HEK293 (cell line): ENCODE measurements around the gene BLVRB.

Source experiments
- BCL11B ChIP-seq: fragments of 450-650 bp; formaldehyde crosslinking; IDR thresholded peaks from 2 replicates; pipeline ENCODE4 v1.5.1; 2016; ENCODE audit warnings: low read depth, missing biosample characterization, missing genetic modification characterization
- KLF8 ChIP-seq: fragments of 450-650 bp; formaldehyde crosslinking; IDR thresholded peaks from 2 replicates; pipeline ENCODE4 v1.5.1; 2016; ENCODE audit warnings: missing biosample characterization, missing genetic modification characterization
- SCRT2 ChIP-seq: fragments of 450-650 bp; formaldehyde crosslinking; IDR thresholded peaks from 2 replicates; pipeline ENCODE4 v1.5.1; 2016; ENCODE audit warnings: missing biosample characterization, missing genetic modification characterization
- ZBTB17 ChIP-seq: fragments of 450-650 bp; formaldehyde crosslinking; IDR thresholded peaks from 2 replicates; pipeline ENCODE4 v1.5.1; 2016; ENCODE audit warnings: missing biosample characterization, missing genetic modification characterization
- ZBTB20 ChIP-seq: fragments of 450-650 bp; formaldehyde crosslinking; IDR thresholded peaks from 2 replicates; pipeline ENCODE4 v1.5.1; 2016; ENCODE audit warnings: missing biosample characterization, missing genetic modification characterization
- ZNF221 ChIP-seq: fragments of 450-650 bp; formaldehyde crosslinking; IDR thresholded peaks from 2 replicates; pipeline ENCODE4 v1.5.1; 2017; ENCODE audit warnings: missing biosample characterization, missing genetic modification characterization, borderline replicate concordance
- ZNF292 ChIP-seq: fragments of 450-650 bp; formaldehyde crosslinking; IDR thresholded peaks from 2 replicates; pipeline ENCODE4 v1.5.1; 2016; ENCODE audit warnings: low read depth, missing biosample characterization, missing genetic modification characterization, borderline replicate concordance
- ZNF302 ChIP-seq: fragments of 450-650 bp; formaldehyde crosslinking; IDR thresholded peaks from 2 replicates; pipeline ENCODE4 v1.5.1; 2016; ENCODE audit warnings: missing biosample characterization, missing genetic modification characterization, low read depth
- ZNF391 ChIP-seq: fragments of 450-650 bp; formaldehyde crosslinking; IDR thresholded peaks from 2 replicates; pipeline ENCODE4 v1.5.1; 2016; ENCODE audit warnings: low read depth, missing biosample characterization, missing genetic modification characterization, borderline replicate concordance
- ZNF501 ChIP-seq: fragments of 450-650 bp; formaldehyde crosslinking; IDR thresholded peaks from 2 replicates; pipeline ENCODE4 v1.5.1; 2016; ENCODE audit warnings: missing biosample characterization, missing genetic modification characterization
- ZNF558 ChIP-seq: fragments of 450-650 bp; formaldehyde crosslinking; IDR thresholded peaks from 2 replicates; pipeline ENCODE4 v1.5.1; 2016; ENCODE audit warnings: missing biosample characterization, missing genetic modification characterization
- ZNF658 ChIP-seq: fragments of 450-650 bp; formaldehyde crosslinking; IDR thresholded peaks from 2 replicates; pipeline ENCODE4; 2016; ENCODE audit warnings: missing biosample characterization, missing genetic modification characterization
- ZNF76 ChIP-seq: fragments of 450-650 bp; formaldehyde crosslinking; IDR thresholded peaks from 2 replicates; pipeline ENCODE4; 2016; ENCODE audit warnings: low read depth, missing biosample characterization, missing genetic modification characterization, borderline replicate concordance
- ZNF843 ChIP-seq: fragments of 450-650 bp; formaldehyde crosslinking; IDR thresholded peaks from 2 replicates; pipeline ENCODE4 v1.5.1; 2016; ENCODE audit warnings: missing biosample characterization, missing genetic modification characterization
- ZSCAN30 ChIP-seq: fragments of 450-650 bp; IDR thresholded peaks from 2 replicates; pipeline ENCODE4 v1.5.1; 2018; ENCODE audit warnings: missing biosample characterization, mild to moderate bottlenecking, missing genetic modification characterization, moderate library complexity
- ZXDB ChIP-seq: fragments of 450-650 bp; formaldehyde crosslinking; IDR thresholded peaks from 2 replicates; pipeline ENCODE4 v1.5.1; 2016; ENCODE audit warnings: missing biosample characterization, missing genetic modification characterization
- TF ChIP-seq, protein P1 (sequence below): fragments of 450-650 bp; formaldehyde crosslinking; IDR thresholded peaks from 2 replicates; pipeline ENCODE4 v1.5.1; 2017; ENCODE audit warnings: missing biosample characterization, missing genetic modification characterization
- TF ChIP-seq, protein P2 (sequence below): fragments of 450-650 bp; formaldehyde crosslinking; IDR thresholded peaks from 2 replicates; pipeline ENCODE4 v1.5.1; 2016; ENCODE audit warnings: missing biosample characterization, missing genetic modification characterization
- TF ChIP-seq, protein P3 (sequence below): IDR thresholded peaks from 2 replicates; pipeline ENCODE4 v1.6.1; 2011; ENCODE audit warnings: mild to moderate bottlenecking, low read depth, low read length, borderline replicate concordance
- TF ChIP-seq, protein P4 (sequence below): fragments of 450-650 bp; formaldehyde crosslinking; IDR thresholded peaks from 2 replicates; pipeline ENCODE4 v1.5.1; 2016; ENCODE audit warnings: missing biosample characterization, missing genetic modification characterization
- TF ChIP-seq, protein P5 (sequence below): fragments of 450-650 bp; formaldehyde crosslinking; optimal IDR thresholded peaks from 2 replicates; pipeline ENCODE3; 2016; ENCODE audit warnings: missing biosample characterization, mild to moderate bottlenecking, missing genetic modification characterization
- TF ChIP-seq, protein P6 (sequence below): fragments of 450-650 bp; formaldehyde crosslinking; IDR thresholded peaks from 2 replicates; pipeline ENCODE4 v1.5.1; 2016; ENCODE audit warnings: missing biosample characterization, missing genetic modification characterization
- TF ChIP-seq, protein P7 (sequence below): fragments of 450-650 bp; formaldehyde crosslinking; IDR thresholded peaks from 2 replicates; pipeline ENCODE4 v1.5.1; 2016; ENCODE audit warnings: missing biosample characterization, missing genetic modification characterization
- TF ChIP-seq, protein P8 (sequence below): fragments of 450-650 bp; formaldehyde crosslinking; IDR thresholded peaks from 2 replicates; pipeline ENCODE4 v1.5.1; 2017; ENCODE audit warnings: missing biosample characterization, mild to moderate bottlenecking, missing genetic modification characterization, moderate library complexity

The BLVRB gene

DNA sequence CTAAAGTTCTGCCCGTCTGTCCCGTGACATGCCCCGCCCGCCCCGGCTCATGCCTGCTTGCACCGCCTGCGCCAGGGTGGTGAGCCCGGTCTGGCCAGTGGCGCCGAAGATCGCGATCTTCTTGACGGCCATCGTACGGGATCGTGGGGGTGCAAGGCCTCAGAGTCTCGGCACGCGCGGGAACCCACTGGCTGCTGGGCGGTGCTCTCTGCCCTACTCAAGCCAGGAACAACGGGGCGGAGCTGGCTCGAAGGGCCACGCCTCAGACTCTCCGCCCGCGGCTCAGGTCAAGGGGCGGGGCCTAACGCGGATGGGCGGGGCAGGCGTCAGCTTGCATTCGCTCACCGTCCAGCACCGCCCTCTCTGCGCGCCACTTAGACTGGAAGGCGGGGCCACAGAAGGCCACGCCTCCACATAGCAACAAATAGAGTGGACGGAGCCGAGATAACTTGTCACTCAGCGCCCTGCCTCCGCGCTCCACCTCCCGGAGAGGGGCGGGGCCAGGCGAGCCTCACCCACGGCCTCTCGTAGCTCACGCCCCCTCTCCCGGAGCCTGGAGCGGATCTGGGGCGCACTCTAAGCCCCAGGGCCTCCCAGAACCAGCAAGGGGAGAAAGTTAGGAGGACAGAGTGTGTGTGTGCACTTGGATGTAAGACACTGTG, at the start of gene BLVRB (continued):
- TF ChIP-seq ZNF221 (tag by site-specific recombination): no peak
- TF ChIP-seq ZBTB17 (tag by site-specific recombination): peak; percentile 81
- peak; percentile 75 for TF ChIP-seq ZSCAN30
- 0 out of 2 replicates have a peak, but pooled peaks have one; percentile 2 for TF ChIP-seq ZXDB (tag by site-specific recombination)
- TF ChIP-seq, protein P1, sequence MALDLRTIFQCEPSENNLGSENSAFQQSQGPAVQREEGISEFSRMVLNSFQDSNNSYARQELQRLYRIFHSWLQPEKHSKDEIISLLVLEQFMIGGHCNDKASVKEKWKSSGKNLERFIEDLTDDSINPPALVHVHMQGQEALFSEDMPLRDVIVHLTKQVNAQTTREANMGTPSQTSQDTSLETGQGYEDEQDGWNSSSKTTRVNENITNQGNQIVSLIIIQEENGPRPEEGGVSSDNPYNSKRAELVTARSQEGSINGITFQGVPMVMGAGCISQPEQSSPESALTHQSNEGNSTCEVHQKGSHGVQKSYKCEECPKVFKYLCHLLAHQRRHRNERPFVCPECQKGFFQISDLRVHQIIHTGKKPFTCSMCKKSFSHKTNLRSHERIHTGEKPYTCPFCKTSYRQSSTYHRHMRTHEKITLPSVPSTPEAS: 0 out of 2 replicates have a peak, but pooled peaks have one; percentile 2
- peak; percentile 99 for TF ChIP-seq KLF8 (tag by site-specific recombination)
- TF ChIP-seq, protein P2, sequence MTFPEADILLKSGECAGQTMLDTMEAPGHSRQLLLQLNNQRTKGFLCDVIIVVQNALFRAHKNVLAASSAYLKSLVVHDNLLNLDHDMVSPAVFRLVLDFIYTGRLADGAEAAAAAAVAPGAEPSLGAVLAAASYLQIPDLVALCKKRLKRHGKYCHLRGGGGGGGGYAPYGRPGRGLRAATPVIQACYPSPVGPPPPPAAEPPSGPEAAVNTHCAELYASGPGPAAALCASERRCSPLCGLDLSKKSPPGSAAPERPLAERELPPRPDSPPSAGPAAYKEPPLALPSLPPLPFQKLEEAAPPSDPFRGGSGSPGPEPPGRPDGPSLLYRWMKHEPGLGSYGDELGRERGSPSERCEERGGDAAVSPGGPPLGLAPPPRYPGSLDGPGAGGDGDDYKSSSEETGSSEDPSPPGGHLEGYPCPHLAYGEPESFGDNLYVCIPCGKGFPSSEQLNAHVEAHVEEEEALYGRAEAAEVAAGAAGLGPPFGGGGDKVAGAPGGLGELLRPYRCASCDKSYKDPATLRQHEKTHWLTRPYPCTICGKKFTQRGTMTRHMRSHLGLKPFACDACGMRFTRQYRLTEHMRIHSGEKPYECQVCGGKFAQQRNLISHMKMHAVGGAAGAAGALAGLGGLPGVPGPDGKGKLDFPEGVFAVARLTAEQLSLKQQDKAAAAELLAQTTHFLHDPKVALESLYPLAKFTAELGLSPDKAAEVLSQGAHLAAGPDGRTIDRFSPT: peak; percentile 99
- TF ChIP-seq, protein P3, sequence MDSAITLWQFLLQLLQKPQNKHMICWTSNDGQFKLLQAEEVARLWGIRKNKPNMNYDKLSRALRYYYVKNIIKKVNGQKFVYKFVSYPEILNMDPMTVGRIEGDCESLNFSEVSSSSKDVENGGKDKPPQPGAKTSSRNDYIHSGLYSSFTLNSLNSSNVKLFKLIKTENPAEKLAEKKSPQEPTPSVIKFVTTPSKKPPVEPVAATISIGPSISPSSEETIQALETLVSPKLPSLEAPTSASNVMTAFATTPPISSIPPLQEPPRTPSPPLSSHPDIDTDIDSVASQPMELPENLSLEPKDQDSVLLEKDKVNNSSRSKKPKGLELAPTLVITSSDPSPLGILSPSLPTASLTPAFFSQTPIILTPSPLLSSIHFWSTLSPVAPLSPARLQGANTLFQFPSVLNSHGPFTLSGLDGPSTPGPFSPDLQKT: no peak
- peak; percentile 93 for TF ChIP-seq ZNF391 (tag by site-specific recombination)
- TF ChIP-seq ZNF558 (tag by site-specific recombination): no peak
- peak; percentile 59; the same call in 1 of the 2 replicates for TF ChIP-seq ZBTB20
- TF ChIP-seq ZNF302 (tag by site-specific recombination): no peak
- TF ChIP-seq, protein P4, sequence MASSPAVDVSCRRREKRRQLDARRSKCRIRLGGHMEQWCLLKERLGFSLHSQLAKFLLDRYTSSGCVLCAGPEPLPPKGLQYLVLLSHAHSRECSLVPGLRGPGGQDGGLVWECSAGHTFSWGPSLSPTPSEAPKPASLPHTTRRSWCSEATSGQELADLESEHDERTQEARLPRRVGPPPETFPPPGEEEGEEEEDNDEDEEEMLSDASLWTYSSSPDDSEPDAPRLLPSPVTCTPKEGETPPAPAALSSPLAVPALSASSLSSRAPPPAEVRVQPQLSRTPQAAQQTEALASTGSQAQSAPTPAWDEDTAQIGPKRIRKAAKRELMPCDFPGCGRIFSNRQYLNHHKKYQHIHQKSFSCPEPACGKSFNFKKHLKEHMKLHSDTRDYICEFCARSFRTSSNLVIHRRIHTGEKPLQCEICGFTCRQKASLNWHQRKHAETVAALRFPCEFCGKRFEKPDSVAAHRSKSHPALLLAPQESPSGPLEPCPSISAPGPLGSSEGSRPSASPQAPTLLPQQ (tag by site-specific recombination): peak; percentile 74; the same call in 1 of the 2 replicates
- TF ChIP-seq, protein P5, sequence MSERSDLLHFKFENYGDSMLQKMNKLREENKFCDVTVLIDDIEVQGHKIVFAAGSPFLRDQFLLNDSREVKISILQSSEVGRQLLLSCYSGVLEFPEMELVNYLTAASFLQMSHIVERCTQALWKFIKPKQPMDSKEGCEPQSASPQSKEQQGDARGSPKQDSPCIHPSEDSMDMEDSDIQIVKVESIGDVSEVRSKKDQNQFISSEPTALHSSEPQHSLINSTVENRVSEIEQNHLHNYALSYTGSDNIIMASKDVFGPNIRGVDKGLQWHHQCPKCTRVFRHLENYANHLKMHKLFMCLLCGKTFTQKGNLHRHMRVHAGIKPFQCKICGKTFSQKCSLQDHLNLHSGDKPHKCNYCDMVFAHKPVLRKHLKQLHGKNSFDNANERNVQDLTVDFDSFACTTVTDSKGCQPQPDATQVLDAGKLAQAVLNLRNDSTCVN (tag by site-specific recombination): peak; percentile 71
- TF ChIP-seq ZNF501: peak; percentile 60; the same call in 1 of the 2 replicates
- TF ChIP-seq, protein P6, sequence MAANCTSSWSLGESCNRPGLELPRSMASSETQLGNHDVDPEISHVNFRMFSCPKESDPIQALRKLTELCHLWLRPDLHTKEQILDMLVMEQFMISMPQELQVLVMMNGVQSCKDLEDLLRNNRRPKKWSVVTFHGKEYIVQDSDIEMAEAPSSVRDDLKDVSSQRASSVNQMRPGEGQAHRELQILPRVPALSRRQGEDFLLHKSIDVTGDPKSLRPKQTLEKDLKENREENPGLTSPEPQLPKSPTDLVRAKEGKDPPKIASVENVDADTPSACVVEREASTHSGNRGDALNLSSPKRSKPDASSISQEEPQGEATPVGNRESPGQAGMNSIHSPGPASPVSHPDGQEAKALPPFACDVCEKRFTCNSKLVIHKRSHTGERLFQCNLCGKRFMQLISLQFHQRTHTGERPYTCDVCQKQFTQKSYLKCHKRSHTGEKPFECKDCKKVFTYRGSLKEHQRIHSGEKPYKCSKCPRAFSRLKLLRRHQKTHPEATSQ (tag by site-specific recombination): peak; percentile 30; the same call in 1 of the 2 replicates
- peak; percentile 56 for TF ChIP-seq ZNF843
- TF ChIP-seq, protein P7, sequence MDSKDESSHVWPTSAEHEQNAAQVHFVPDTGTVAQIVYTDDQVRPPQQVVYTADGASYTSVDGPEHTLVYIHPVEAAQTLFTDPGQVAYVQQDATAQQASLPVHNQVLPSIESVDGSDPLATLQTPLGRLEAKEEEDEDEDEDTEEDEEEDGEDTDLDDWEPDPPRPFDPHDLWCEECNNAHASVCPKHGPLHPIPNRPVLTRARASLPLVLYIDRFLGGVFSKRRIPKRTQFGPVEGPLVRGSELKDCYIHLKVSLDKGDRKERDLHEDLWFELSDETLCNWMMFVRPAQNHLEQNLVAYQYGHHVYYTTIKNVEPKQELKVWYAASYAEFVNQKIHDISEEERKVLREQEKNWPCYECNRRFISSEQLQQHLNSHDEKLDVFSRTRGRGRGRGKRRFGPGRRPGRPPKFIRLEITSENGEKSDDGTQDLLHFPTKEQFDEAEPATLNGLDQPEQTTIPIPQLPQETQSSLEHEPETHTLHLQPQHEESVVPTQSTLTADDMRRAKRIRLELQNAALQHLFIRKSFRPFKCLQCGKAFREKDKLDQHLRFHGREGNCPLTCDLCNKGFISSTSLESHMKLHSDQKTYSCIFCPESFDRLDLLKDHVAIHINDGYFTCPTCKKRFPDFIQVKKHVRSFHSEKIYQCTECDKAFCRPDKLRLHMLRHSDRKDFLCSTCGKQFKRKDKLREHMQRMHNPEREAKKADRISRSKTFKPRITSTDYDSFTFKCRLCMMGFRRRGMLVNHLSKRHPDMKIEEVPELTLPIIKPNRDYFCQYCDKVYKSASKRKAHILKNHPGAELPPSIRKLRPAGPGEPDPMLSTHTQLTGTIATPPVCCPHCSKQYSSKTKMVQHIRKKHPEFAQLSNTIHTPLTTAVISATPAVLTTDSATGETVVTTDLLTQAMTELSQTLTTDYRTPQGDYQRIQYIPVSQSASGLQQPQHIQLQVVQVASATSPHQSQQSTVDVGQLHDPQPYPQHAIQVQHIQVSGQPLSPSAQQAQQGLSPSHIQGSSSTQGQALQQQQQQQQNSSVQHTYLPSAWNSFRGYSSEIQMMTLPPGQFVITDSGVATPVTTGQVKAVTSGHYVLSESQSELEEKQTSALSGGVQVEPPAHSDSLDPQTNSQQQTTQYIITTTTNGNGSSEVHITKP (tag by site-specific recombination): 0 out of 2 replicates have a peak, but pooled peaks have one; percentile 55
- TF ChIP-seq SCRT2 (tag by site-specific recombination): peak; percentile 94
- TF ChIP-seq ZNF292: no peak
- peak; percentile 98 for TF ChIP-seq BCL11B (tag by site-specific recombination)
- TF ChIP-seq ZNF76 (tag by site-specific recombination): peak; percentile 58; the same call in 1 of the 2 replicates
- TF ChIP-seq ZNF658 (tag by site-specific recombination): no peak
- TF ChIP-seq, protein P8, sequence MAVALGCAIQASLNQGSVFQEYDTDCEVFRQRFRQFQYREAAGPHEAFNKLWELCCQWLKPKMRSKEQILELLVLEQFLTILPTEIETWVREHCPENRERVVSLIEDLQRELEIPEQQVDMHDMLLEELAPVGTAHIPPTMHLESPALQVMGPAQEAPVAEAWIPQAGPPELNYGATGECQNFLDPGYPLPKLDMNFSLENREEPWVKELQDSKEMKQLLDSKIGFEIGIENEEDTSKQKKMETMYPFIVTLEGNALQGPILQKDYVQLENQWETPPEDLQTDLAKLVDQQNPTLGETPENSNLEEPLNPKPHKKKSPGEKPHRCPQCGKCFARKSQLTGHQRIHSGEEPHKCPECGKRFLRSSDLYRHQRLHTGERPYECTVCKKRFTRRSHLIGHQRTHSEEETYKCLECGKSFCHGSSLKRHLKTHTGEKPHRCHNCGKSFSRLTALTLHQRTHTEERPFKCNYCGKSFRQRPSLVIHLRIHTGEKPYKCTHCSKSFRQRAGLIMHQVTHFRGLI (tag by site-specific recombination): peak; percentile 71
